H1 (cell line): ENCODE data around the gene CCDC198. TPM values are rescaled to one million over a fixed set of nuclear protein-coding genes. Genes with fewer than 3 reads are reported as not detected.

ENCODE experiments used
- CTCF ChIA-PET: fragments of 300-600 bp; sonication (Branson Sonifier 250); formaldehyde crosslinking; loops from one replicate; lab custom pipeline; 2021; ENCODE audit not compliant: partially characterized antibody; lab: Charles Lee
- POLR2A ChIA-PET: fragments of 300-600 bp; sonication (Branson Sonifier 250); formaldehyde crosslinking; loops from one replicate; lab custom pipeline; 2021; ENCODE audit warnings: inconsistent platforms; ENCODE audit not compliant: partially characterized antibody; lab: Charles Lee
- DNase-seq, 2 experiments: peaks; one replicate each; pipeline versions ENCODE4 v3.0.0 to v3.0.0-alpha.2; 2010 to 2022; ENCODE audit warnings: low spot score in 2 of 2, low read depth in 1 of 2, mixed read lengths in 1 of 2
- FAIRE-seq: peaks from 2 replicates; lab custom pipeline; 2011; peaks lifted over from hg19 to GRCh38; lab: Jason Lieb, UNC
- H2AFZ ChIP-seq: 2 replicates; pipeline ENCODE4 v1.8.1; 2012; ENCODE audit warnings: low read length, inconsistent platforms
- H2AK5ac ChIP-seq: 2 replicates; pipeline ENCODE4 v1.6.1; 2013; ENCODE audit warnings: low read depth, low read length
- H2BK120ac ChIP-seq: replicated peaks from 2 replicates; pipeline ENCODE3; 2013; ENCODE audit warnings: low read depth, low read length, inconsistent platforms
- H2BK12ac ChIP-seq: 2 replicates; pipeline ENCODE4 v1.6.1; 2013; ENCODE audit warnings: low read depth, low read length
- H2BK15ac ChIP-seq: 2 replicates; pipeline ENCODE4 v1.6.1; 2013; ENCODE audit warnings: low read length
- H2BK20ac ChIP-seq: 2 replicates; pipeline ENCODE4 v1.6.1; 2013; ENCODE audit warnings: low read length
- H2BK5ac ChIP-seq: 2 replicates; pipeline ENCODE4 v1.6.1; 2013; ENCODE audit warnings: low read depth, low read length
- H3K14ac ChIP-seq: 2 replicates; pipeline ENCODE4 v1.6.1; 2013; ENCODE audit warnings: inconsistent platforms; ENCODE audit not compliant: insufficient read length
- H3K18ac ChIP-seq: 2 replicates; pipeline ENCODE4 v1.6.1; 2013; ENCODE audit warnings: low read length; ENCODE audit errors: extremely low read depth
- H3K23ac ChIP-seq: 2 replicates; pipeline ENCODE4 v1.6.1; 2013; ENCODE audit warnings: inconsistent platforms; ENCODE audit not compliant: insufficient read length
- H3K23me2 ChIP-seq: 2 replicates; pipeline ENCODE4 v1.6.1; 2013; ENCODE audit warnings: low read depth, low read length
- H3K27ac ChIP-seq: 2 replicates; pipeline ENCODE4 v1.6.1; 2011; ENCODE audit warnings: low read depth, low read length, inconsistent platforms
- H3K27me3 ChIP-seq, 4 experiments: replicated peaks in 1 of 4; 1 replicate in 1 of 4; 2 replicates in 3 of 4; pipeline versions ENCODE4 v1.6.1 to v1.8.1; 2011 to 2013; ENCODE audit warnings: low read length in 3 of 4, mild to moderate bottlenecking in 3 of 4, inconsistent platforms in 2 of 4, mixed read lengths in 2 of 4, moderate library complexity in 1 of 4; ENCODE audit not compliant: control insufficient read depth in 3 of 4, insufficient read depth in 3 of 4; ENCODE audit errors: extremely low read depth in 1 of 4
- H3K36me3 ChIP-seq, 4 experiments: 2 replicates each; pipeline versions ENCODE4 v1.6.1 to v1.8.1; 2011 to 2013; ENCODE audit warnings: mild to moderate bottlenecking in 4 of 4, low read length in 3 of 4, moderate library complexity in 2 of 4, control low read depth in 1 of 4, inconsistent platforms in 1 of 4; ENCODE audit not compliant: insufficient read depth in 4 of 4, control insufficient read depth in 2 of 4
- H3K4ac ChIP-seq: replicated peaks from 2 replicates; pipeline ENCODE3; 2013; ENCODE audit warnings: low read length, low read depth, mixed read lengths, inconsistent platforms; ENCODE audit not compliant: insufficient read length
- H3K4me1 ChIP-seq, 4 experiments: replicated peaks in 1 of 4; 1 replicate in 1 of 4; 2 replicates in 3 of 4; pipeline versions ENCODE4 v1.6.1 to v1.8.1; 2011 to 2013; ENCODE audit warnings: low read length in 3 of 4, inconsistent platforms in 2 of 4, mixed read lengths in 1 of 4; ENCODE audit not compliant: insufficient read depth in 4 of 4, control insufficient read depth in 3 of 4
- H3K4me2 ChIP-seq, 2 experiments: 2 replicates each; pipeline versions ENCODE4 v1.6.1 to v1.8.1; 2011 to 2013; ENCODE audit warnings: low read depth in 2 of 2, low read length in 2 of 2, control low read depth in 1 of 2, inconsistent platforms in 1 of 2, mild to moderate bottlenecking in 1 of 2; ENCODE audit not compliant: insufficient read depth in 1 of 2
- H3K4me3 ChIP-seq, 4 experiments: fragments of 200-600, 300-600 bp in 1 of 4; sonication (generic), shearing (Covaris generic), sonication (Bioruptor Twin) in 1 of 4; 2 replicates each; pipeline versions ENCODE4 v1.5.1 to v1.8.1; 2011 to 2016; ENCODE audit warnings: low read length in 4 of 4, low read depth in 3 of 4, control low read depth in 2 of 4, inconsistent platforms in 2 of 4, mild to moderate bottlenecking in 2 of 4, mixed read lengths in 1 of 4, moderate library complexity in 1 of 4; ENCODE audit not compliant: insufficient read depth in 2 of 4; ENCODE audit errors: extremely low read depth in 1 of 4
- H3K56ac ChIP-seq: replicated peaks from 2 replicates; pipeline ENCODE3; 2013; ENCODE audit warnings: low read depth, mild to moderate bottlenecking, mixed read lengths, low read length, inconsistent platforms; ENCODE audit not compliant: insufficient read length
- H3K79me1 ChIP-seq: 2 replicates; pipeline ENCODE4 v1.6.1; 2013; ENCODE audit warnings: low read depth, low read length, control low read depth
- H3K79me2 ChIP-seq, 2 experiments: 2 replicates each; pipeline versions ENCODE4 v1.6.1 to v1.8.1; 2012 to 2013; ENCODE audit warnings: low read length in 2 of 2, mild to moderate bottlenecking in 2 of 2, inconsistent platforms in 1 of 2; ENCODE audit not compliant: insufficient read depth in 2 of 2, control insufficient read depth in 1 of 2
- H3K9ac ChIP-seq, 4 experiments: replicated peaks in 1 of 4; 1 replicate in 1 of 4; 2 replicates in 3 of 4; pipeline versions ENCODE4 v1.6.1 to v1.8.1; 2011 to 2013; ENCODE audit warnings: low read depth in 3 of 4, low read length in 3 of 4, control low read depth in 2 of 4, mild to moderate bottlenecking in 2 of 4, moderate library complexity in 2 of 4, inconsistent platforms in 1 of 4; ENCODE audit errors: extremely low read depth in 1 of 4
- H3K9me3 ChIP-seq, 2 experiments: 2 replicates each; pipeline versions ENCODE4 v1.6.1 to v1.8.1; 2012 to 2013; ENCODE audit warnings: mild to moderate bottlenecking in 2 of 2, moderate library complexity in 2 of 2, control low read depth in 1 of 2, inconsistent platforms in 1 of 2, low read depth in 1 of 2, low read length in 1 of 2, mixed read lengths in 1 of 2; ENCODE audit not compliant: insufficient read depth in 2 of 2
- H4K20me1 ChIP-seq, 2 experiments: replicated peaks in 1 of 2; 2 replicates each; pipeline versions ENCODE3 to v1.8.1; 2011 to 2013; ENCODE audit warnings: inconsistent platforms in 2 of 2, low read length in 2 of 2, mild to moderate bottlenecking in 1 of 2; ENCODE audit not compliant: insufficient read depth in 2 of 2, control insufficient read depth in 1 of 2
- H4K5ac ChIP-seq: 2 replicates; pipeline ENCODE4 v1.6.1; 2013; ENCODE audit warnings: low read length, low read depth, mixed read lengths, inconsistent platforms; ENCODE audit not compliant: insufficient read length
- H4K8ac ChIP-seq: 2 replicates; pipeline ENCODE4 v1.8.0; 2013; ENCODE audit warnings: mild to moderate bottlenecking, moderate library complexity, low read length, inconsistent platforms; ENCODE audit not compliant: insufficient read depth; ENCODE audit errors: extremely low read depth
- H4K91ac ChIP-seq: replicated peaks from 2 replicates; pipeline ENCODE3; 2013; ENCODE audit warnings: low read length, mixed read lengths, inconsistent platforms; ENCODE audit not compliant: insufficient read length
- ASH2L ChIP-seq: fragments of 200-600, 300-600 bp; sonication (generic); IDR thresholded peaks from one replicate; pipeline ENCODE4 v1.7.1; 2017; ENCODE audit warnings: low read length
- CBX8 ChIP-seq: fragments of 300-800, 300-1000 bp; sonication (generic); IDR thresholded peaks from 2 replicates; pipeline ENCODE4 v1.7.1; 2016; ENCODE audit warnings: low read depth, low read length, borderline replicate concordance
- KDM5A ChIP-seq: fragments of 200-600 bp; IDR thresholded peaks from 2 replicates; pipeline ENCODE4 v1.7.1; 2012; ENCODE audit warnings: mild to moderate bottlenecking, low read length, inconsistent platforms, mixed read lengths
- NANOG ChIP-seq: IDR thresholded peaks from 2 replicates; pipeline ENCODE4 v1.6.1; 2011; ENCODE audit warnings: low read length, low read depth, mild to moderate bottlenecking, inconsistent platforms; ENCODE audit not compliant: insufficient read depth, poor library complexity, severe bottlenecking
- RBBP5 ChIP-seq: IDR thresholded peaks from 2 replicates; pipeline ENCODE4 v1.7.1; 2012; ENCODE audit warnings: low read depth, mild to moderate bottlenecking, inconsistent platforms, low read length, moderate library complexity, borderline replicate concordance
- TAF7 ChIP-seq: optimal IDR thresholded peaks from 2 replicates; pipeline ENCODE3; 2011; ENCODE audit warnings: low read depth, mild to moderate bottlenecking, inconsistent platforms, low read length, moderate library complexity, borderline replicate concordance
- TBP ChIP-seq: IDR thresholded peaks from 2 replicates; pipeline ENCODE4 v1.6.1; 2011; ENCODE audit warnings: low read depth, low read length, improper control_type of control experiment
- WGBS, 2 experiments: shearing (Covaris generic) in 1 of 2; methylation state at CpG; one replicate each; pipeline versions ENCODE4 v1.1.6 to v1.1.7; 2013 to 2015; ENCODE audit warnings: low lambda C conversion rate in 2 of 2, mixed read lengths in 2 of 2, inconsistent platforms in 1 of 2, low coverage in 1 of 2, missing lambda C conversion rate in 1 of 2; ENCODE audit not compliant: insufficient replicate concordance in 2 of 2, insufficient coverage in 1 of 2, insufficient read length in 1 of 2; ENCODE audit errors: extremely low coverage in 1 of 2, missing lambda C conversion rate in 1 of 2; 5-methylcytosine and 5-hydroxymethylcytosine counted together
- polyA plus RNA-seq, 7 experiments: library from polyadenylated mRNA; depleted of rRNA in 3 of 7; stranded (reverse) in 5 of 7; unstranded in 2 of 7; fragments of >200 nt in 5 of 7; fragments of 200-250 nt in 2 of 7; gene quantifications; 1 replicate in 5 of 7; 2 replicates in 1 of 7; 4 replicates in 1 of 7; pipeline versions ENCODE4 v1.2.1 to v1.2.3, GENCODE V29; 2011 to 2013; ENCODE audit warnings: missing spikeins in 2 of 7, mixed read lengths in 2 of 7
- total RNA-seq: library from RNA; stranded (reverse); fragmentation: NEBNext Ultra II Directional; extraction: Animal tissue kit (Norgen Biotek cat#: 25700); gene quantifications from 2 replicates; pipeline ENCODE4 v1.2.1, GENCODE V29; 2021

CCDC198 gene
- total and polyA plus RNA-seq, 2 of the 8 experiments (the other 6 are each of a cell fraction or from before 2014, with no cell fraction given), result not detected

DNA sequence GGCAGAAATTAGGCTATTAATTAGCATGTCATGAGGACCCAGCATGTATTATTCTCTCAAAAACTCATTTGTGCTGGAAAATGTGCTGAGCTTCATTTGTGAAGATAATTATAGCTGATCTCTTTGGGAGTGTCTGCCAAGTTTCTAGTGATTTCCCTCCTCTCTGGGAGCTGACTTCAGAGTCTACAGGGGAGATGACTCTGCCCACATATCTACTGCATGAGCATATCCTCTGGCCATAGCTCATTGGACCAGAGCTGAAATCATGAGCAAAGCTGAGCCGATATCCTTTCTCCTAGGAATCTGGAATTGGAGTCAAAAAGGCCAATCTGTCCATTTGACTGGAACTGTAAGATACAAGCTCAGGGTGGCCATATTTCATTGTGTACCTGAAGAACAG, 5.9 kb downstream of the CCDC198 start:
- no peak overlapping the region for H2AFZ ChIP-seq
- FAIRE-seq, result no peak

More for the DNA sequence above, 5.9 kb downstream of the CCDC198 start:
- Histone ChIP-seq H4K91ac (no peak overlapping the region), H3K27me3 (no peaks in the 10 kb centered on the region; a peak in 1 of 7 replicates), H3K23me2 (no peaks in the 10 kb centered on the region), H2AK5ac (no peak overlapping the region), H3K4me2 (no peak overlapping the region), H3K4ac (no peak overlapping the region), H3K4me3 (no peak overlapping the region), H3K18ac (no peak overlapping the region), H2BK20ac (no peak overlapping the region), H4K20me1 (no peaks in the 10 kb centered on the region), H3K14ac (no peak overlapping the region), H3K36me3 (no peaks in the 10 kb centered on the region), H2BK120ac (no peak overlapping the region), H3K9me3 (no peaks in the 10 kb centered on the region), H3K4me1 (no peaks in the 10 kb centered on the region), H2BK15ac (no peak overlapping the region), H3K79me1 (no peaks in the 10 kb centered on the region), H3K56ac (no peak overlapping the region), H2BK5ac (no peak overlapping the region), H3K79me2 (no peaks in the 10 kb centered on the region), H3K9ac (no peak overlapping the region), H4K5ac (no peak overlapping the region), H3K23ac (no peak overlapping the region), H3K27ac (no peak overlapping the region), H4K8ac (no peak overlapping the region), H2BK12ac (no peak overlapping the region)
- POLR2A ChIA-PET, result no interaction called here
- WGBS, 2 experiments, result 68% methylated on average over 1 of the region's 1 CpG; no CpG with 5 or more reads in 1 of the 2 experiments
- TF ChIP-seq TBP (no peak), KDM5A (no peak), ASH2L (no peak), RBBP5 (no peak), TAF7 (no peak), CBX8 (no peak), NANOG (no peak)
- DNase-seq, result no peak
- CTCF ChIA-PET, result interaction anchor here (0.6 to 1.5 kb wide), 24 partner anchors 9 to 665 kb away, joined by 3 to 6 read pairs (median 4); no protein-coding TSS in a partner anchor
